Neural cell (in vitro differentiated cells): ENCODE data around the gene IFNGR2.

Source experiments
- CTCF ChIP-seq: fragments of 450-650 bp; IDR thresholded peaks from 2 replicates; pipeline ENCODE4 v1.5.1; 2014; ENCODE audit warnings: antibody characterized with exemption, mild to moderate bottlenecking, moderate library complexity; ENCODE audit not compliant: poor library complexity, severe bottlenecking
- EP300 ChIP-seq: fragments of 450-650 bp; conservative IDR thresholded peaks from 2 replicates; pipeline ENCODE4 v1.6.1; 2014; ENCODE audit warnings: antibody characterized with exemption, mild to moderate bottlenecking, moderate library complexity; ENCODE audit not compliant: poor library complexity, severe bottlenecking
- MXI1 ChIP-seq: fragments of 450-650 bp; conservative IDR thresholded peaks from 2 replicates; pipeline ENCODE4 v1.6.1; 2014; ENCODE audit warnings: antibody characterized with exemption, mild to moderate bottlenecking; ENCODE audit not compliant: poor library complexity, severe bottlenecking
- REST ChIP-seq: IDR thresholded peaks from 2 replicates; pipeline ENCODE4 v1.6.1; 2012; ENCODE audit warnings: borderline replicate concordance
- SMC3 ChIP-seq: fragments of 450-650 bp; conservative IDR thresholded peaks from 2 replicates; pipeline ENCODE4 v1.6.1; 2014; ENCODE audit warnings: antibody characterized with exemption, mild to moderate bottlenecking, moderate library complexity; ENCODE audit not compliant: poor library complexity

GRCh38 chr21:33437140-33437539, 33.9 kb downstream of the IFNGR2 start:
- no peak for TF ChIP-seq CTCF
- TF ChIP-seq MXI1 = no peak
- no peak for TF ChIP-seq REST
- no peak for TF ChIP-seq SMC3
- TF ChIP-seq EP300 = no peak
